Measurements from ENCODE around the gene SEPHS2. TPM values are rescaled to one million over a fixed set of nuclear protein-coding genes. Genes with fewer than 3 reads are reported as not detected.
A peak's percentile ranks its signal among the peaks of the same experiment; 100 is the strongest.

SEPHS2 gene
- total and polyA plus RNA-seq, 8 donors, result 30.7 to 167 (median 43.6) TPM

DNA sequence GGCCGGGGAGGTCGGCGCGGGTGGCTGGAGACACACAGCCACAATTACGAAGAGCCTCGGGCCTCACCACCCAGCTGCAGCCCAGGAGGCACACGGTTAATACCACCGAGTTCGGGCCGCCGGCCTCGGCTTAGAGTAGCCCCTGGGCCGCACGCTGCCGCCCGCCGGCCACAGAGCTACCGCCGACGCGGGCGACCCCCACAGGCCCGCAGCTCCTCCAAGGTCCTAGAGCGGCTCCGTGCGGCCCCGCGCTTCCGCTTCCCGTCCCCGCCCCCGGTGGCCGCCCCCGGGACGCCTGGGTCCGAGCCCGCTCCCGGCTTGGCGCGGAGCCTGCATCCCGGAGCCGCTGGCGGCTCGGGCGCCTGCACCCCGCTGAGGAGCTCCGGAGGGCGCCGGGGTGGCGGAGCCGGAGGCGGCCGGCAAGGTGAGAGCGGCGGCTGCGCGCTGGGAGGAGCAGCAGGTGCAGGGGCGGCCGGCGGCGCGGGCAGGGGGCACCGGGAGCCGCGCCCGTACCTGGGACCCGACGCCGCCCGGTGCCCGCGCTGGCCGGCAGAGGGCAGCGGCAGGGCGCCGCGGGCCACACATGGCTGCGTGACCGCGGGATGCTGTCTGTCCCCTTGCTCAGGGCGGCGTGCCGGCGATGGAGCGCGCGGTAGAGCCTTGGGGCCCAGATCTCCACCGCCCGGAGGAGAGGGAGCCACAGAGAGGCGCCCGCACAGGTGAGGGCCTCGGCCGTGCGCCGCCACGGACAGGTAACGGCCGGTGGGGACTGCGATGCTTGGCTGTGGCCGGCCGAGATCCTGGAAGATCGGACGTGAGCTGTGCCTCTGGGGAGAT, 50.3 kb downstream of the SEPHS2 start, which contains the start of gene ZNF48:
Gene ZNF48, plus strand, starts transcription at position 266 of the 837 bp plus-strand sequence. Its CDS starts 375 bp downstream, at position 641.
- intact Hi-C loops (cut with DNase I; ENCODE audit: low total_unique reads), result no loop called here
- Histone ChIP-seq H3K4me1 (peaks cover 19 to 58% (median 31%) of the 10 kb centered on the region in 4 donors), H3K27me3 (no peaks in the 10 kb centered on the region), H3K36me3 (peaks cover 11 to 21% (median 18%) of the 10 kb centered on the region in 4 donors), H3K4me3 (peak within 1 kb of the TSS; percentile 81 to 96 (median 89)), H3K27ac (peak within 1 kb of the TSS; percentile 71 to 89 (median 83)), H3K9me3 (no peaks in the 10 kb centered on the region)
- DNase-seq, result peak; percentile 88 to 98
- WGBS, 5 donors, result 0 to 1% (median 0%) methylated on average over 30 to 103 of the region's 103 CpGs
- TF ChIP-seq POLR2AphosphoS5 (IDR thresholded peaks at IDR 0.05) (peak; percentile 32 to 85 (median 37)), POLR2A (IDR thresholded peaks at IDR 0.05) (no peak), EP300 (IDR thresholded peaks at IDR 0.05) (no peak)
- TF ChIP-seq, protein P1, sequence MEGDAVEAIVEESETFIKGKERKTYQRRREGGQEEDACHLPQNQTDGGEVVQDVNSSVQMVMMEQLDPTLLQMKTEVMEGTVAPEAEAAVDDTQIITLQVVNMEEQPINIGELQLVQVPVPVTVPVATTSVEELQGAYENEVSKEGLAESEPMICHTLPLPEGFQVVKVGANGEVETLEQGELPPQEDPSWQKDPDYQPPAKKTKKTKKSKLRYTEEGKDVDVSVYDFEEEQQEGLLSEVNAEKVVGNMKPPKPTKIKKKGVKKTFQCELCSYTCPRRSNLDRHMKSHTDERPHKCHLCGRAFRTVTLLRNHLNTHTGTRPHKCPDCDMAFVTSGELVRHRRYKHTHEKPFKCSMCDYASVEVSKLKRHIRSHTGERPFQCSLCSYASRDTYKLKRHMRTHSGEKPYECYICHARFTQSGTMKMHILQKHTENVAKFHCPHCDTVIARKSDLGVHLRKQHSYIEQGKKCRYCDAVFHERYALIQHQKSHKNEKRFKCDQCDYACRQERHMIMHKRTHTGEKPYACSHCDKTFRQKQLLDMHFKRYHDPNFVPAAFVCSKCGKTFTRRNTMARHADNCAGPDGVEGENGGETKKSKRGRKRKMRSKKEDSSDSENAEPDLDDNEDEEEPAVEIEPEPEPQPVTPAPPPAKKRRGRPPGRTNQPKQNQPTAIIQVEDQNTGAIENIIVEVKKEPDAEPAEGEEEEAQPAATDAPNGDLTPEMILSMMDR (IDR thresholded peaks at IDR 0.05), result peak in 2 of 7 experiments; percentile 16 to 55

DNA sequence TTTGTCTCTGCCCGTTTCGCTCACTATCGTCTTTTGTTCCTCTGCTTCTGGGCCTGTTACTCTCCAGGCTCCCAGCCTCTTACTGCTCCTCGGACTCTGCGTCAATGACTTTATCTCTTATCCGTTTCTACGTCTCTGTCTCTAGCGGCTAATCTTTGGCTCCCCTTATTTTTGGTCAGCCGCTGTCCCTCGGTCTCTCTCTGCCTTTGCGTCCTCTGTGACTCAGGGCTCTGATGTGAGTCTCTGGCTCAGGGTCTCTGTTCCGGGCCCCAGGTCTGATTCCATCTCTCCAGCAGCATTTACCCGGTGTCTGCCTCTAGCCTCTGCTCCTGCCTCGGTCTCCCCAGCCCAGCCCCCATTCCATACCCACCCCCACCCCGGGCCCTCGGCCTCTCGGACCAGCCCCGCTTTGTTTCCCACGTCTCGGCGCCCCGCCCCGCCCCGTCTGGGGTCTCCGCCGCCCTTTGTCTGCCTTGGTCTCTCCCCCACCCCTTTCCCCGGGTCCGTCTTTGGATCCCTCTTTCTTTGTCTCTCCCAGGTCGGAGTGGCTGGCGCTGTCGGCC, 51.0 kb downstream of the SEPHS2 start:
- WGBS, 5 donors, result 4 to 8% (median 6%) methylated on average over 29 to 31 of the region's 31 CpGs
- Histone ChIP-seq H3K27me3 (no peaks in the 10 kb centered on the region), H3K4me1 (peaks cover 14 to 51% (median 28%) of the 10 kb centered on the region in 4 donors), H3K4me3 (peak overlapping the region; percentile 81 to 96 (median 89)), H3K9me3 (no peaks in the 10 kb centered on the region), H3K36me3 (peaks cover 11 to 21% (median 18%) of the 10 kb centered on the region in 4 donors), H3K27ac (peak overlapping the region; percentile 71 to 89 (median 83))
- intact Hi-C loops (cut with DNase I; ENCODE audit: low total_unique reads), result no loop called here
- peak in 1 of 2 donors; percentile 48 for DNase-seq
- TF ChIP-seq POLR2A (IDR thresholded peaks at IDR 0.05) (no peak), POLR2AphosphoS5 (IDR thresholded peaks at IDR 0.05) (no peak), EP300 (IDR thresholded peaks at IDR 0.05) (no peak)
- TF ChIP-seq, protein P1 (IDR thresholded peaks at IDR 0.05), result no peak

Small RNAs within 50 kb of the gene (small RNA-seq; reads per million reads assigned to genes)
- gene RF00019, result 0 reads per million in 4 donors
- gene RF00406, result 0 to 0.31 (median 0) reads per million in 4 donors
- gene RNU7-61P, result 0 reads per million in 4 donors

Other genes with a start within 250 kb of the SEPHS2 start
- 100 to 1,000 TPM in 1 of 5 donors, 10 to 100 TPM in 3, 1 to 10 TPM in 1; 4.2 to 118 (median 63.6) TPM for gene SULT1A3, start 246.6 kb downstream of the SEPHS2 start, total RNA-seq
- 10 to 100 TPM; 23.8 to 53.2 (median 42.2) TPM for gene SULT1A3, start 246.6 kb downstream of the SEPHS2 start, polyA plus RNA-seq
- gene NPIPB13, start 197.4 kb downstream of the SEPHS2 start, total RNA-seq, result 1 to 10 TPM in 4 of 5 donors, not detected in 1; 1.6 to 6.4 (median 3.0) TPM
- gene NPIPB13, start 197.4 kb downstream of the SEPHS2 start, polyA plus RNA-seq, result 1 to 10 TPM; 1.7 to 5.5 (median 2.6) TPM
- gene CD2BP2, start 90.6 kb downstream of the SEPHS2 start, total RNA-seq, result 10 to 100 TPM in 4 of 5 donors, 1 to 10 TPM in 1; 8.8 to 30.8 (median 18.3) TPM
- 10 to 100 TPM; 37.1 to 45.2 (median 41.4) TPM for gene CD2BP2, start 90.6 kb downstream of the SEPHS2 start, polyA plus RNA-seq
- gene TBC1D10B, start 75.4 kb downstream of the SEPHS2 start, total RNA-seq, result 10 to 100 TPM; 25.1 to 89.2 (median 33.2) TPM
- gene TBC1D10B, start 75.4 kb downstream of the SEPHS2 start, polyA plus RNA-seq, result 10 to 100 TPM; 20.5 to 25.0 (median 22.0) TPM
- gene MYL11, start 71.1 kb downstream of the SEPHS2 start, total RNA-seq, result not detected
- gene MYL11, start 71.1 kb downstream of the SEPHS2 start, polyA plus RNA-seq, result 1 to 10 TPM in 2 of 3 donors, not detected in 1; 1.6 to 4.7 TPM
- 1 to 10 TPM in 3 of 5 donors, under 1 TPM in 1, not detected in 1; 0.72 to 6.2 (median 3.9) TPM for gene SEPTIN1, start 63.3 kb downstream of the SEPHS2 start, total RNA-seq
- gene SEPTIN1, start 63.3 kb downstream of the SEPHS2 start, polyA plus RNA-seq, result 10 to 100 TPM in 1 of 3 donors, 1 to 10 TPM in 2; 5.2 to 10.5 (median 7.0) TPM
- gene ZNF48, start 50.5 kb downstream of the SEPHS2 start, total RNA-seq, result 10 to 100 TPM in 1 of 5 donors, 1 to 10 TPM in 4; 4.0 to 33.6 (median 5.4) TPM
- gene ZNF48, start 50.5 kb downstream of the SEPHS2 start, polyA plus RNA-seq, result 1 to 10 TPM; 3.9 to 5.5 (median 4.6) TPM
- 10 to 100 TPM in 2 of 5 donors, 1 to 10 TPM in 3; 1.2 to 28.7 (median 6.7) TPM for gene ZNF771, start 38.3 kb downstream of the SEPHS2 start, total RNA-seq
- gene ZNF771, start 38.3 kb downstream of the SEPHS2 start, polyA plus RNA-seq, result 10 to 100 TPM in 1 of 3 donors, 1 to 10 TPM in 2; 3.4 to 11.0 (median 6.5) TPM
- 10 to 100 TPM in 4 of 5 donors, not detected in 1; 15.5 to 47.8 (median 27.1) TPM for gene DCTPP1, start 15.8 kb downstream of the SEPHS2 start, total RNA-seq
- gene DCTPP1, start 15.8 kb downstream of the SEPHS2 start, polyA plus RNA-seq, result 10 to 100 TPM; 28.0 to 50.2 (median 50.1) TPM
- gene ITGAL, start 26.9 kb upstream of the SEPHS2 start, total RNA-seq, result 100 to 1,000 TPM in 1 of 5 donors, 10 to 100 TPM in 2, 1 to 10 TPM in 2; 5.8 to 256 (median 11.3) TPM
- 1 to 10 TPM; 1.2 to 4.3 (median 1.2) TPM for gene ITGAL, start 26.9 kb upstream of the SEPHS2 start, polyA plus RNA-seq
- 10 to 100 TPM; 11.9 to 75.0 (median 30.0) TPM for gene ZNF768, start 80.7 kb upstream of the SEPHS2 start, total RNA-seq
- gene ZNF768, start 80.7 kb upstream of the SEPHS2 start, polyA plus RNA-seq, result 10 to 100 TPM; 27.0 to 33.2 (median 32.7) TPM
- 10 to 100 TPM; 10.3 to 18.7 (median 12.9) TPM for gene ZNF747, start 89.0 kb upstream of the SEPHS2 start, total RNA-seq
- 1 to 10 TPM; 6.2 to 7.8 (median 7.3) TPM for gene ZNF747, start 89.0 kb upstream of the SEPHS2 start, polyA plus RNA-seq
- 100 to 1,000 TPM in 1 of 5 donors, 10 to 100 TPM in 3, 1 to 10 TPM in 1; 3.5 to 107 (median 13.4) TPM for gene ZNF764, start 112.5 kb upstream of the SEPHS2 start, total RNA-seq
- 1 to 10 TPM; 3.9 to 7.8 (median 6.8) TPM for gene ZNF764, start 112.5 kb upstream of the SEPHS2 start, polyA plus RNA-seq
- 100 to 1,000 TPM in 1 of 5 donors, 10 to 100 TPM in 3, 1 to 10 TPM in 1; 9.4 to 123 (median 18.3) TPM for gene ZNF688, start 125.8 kb upstream of the SEPHS2 start, total RNA-seq
- 10 to 100 TPM; 25.2 to 26.1 (median 25.3) TPM for gene ZNF688, start 125.8 kb upstream of the SEPHS2 start, polyA plus RNA-seq
- gene ZNF785, start 139.8 kb upstream of the SEPHS2 start, total RNA-seq, result 10 to 100 TPM in 3 of 5 donors, 1 to 10 TPM in 2; 7.8 to 49.0 (median 10.3) TPM
- gene ZNF785, start 139.8 kb upstream of the SEPHS2 start, polyA plus RNA-seq, result 1 to 10 TPM; 3.8 to 5.4 (median 4.6) TPM
- 10 to 100 TPM in 2 of 5 donors, 1 to 10 TPM in 2, under 1 TPM in 1; 0.58 to 86.4 (median 7.1) TPM for gene ZNF689, start 164.5 kb upstream of the SEPHS2 start, total RNA-seq
- 1 to 10 TPM; 2.0 to 4.4 (median 3.1) TPM for gene ZNF689, start 164.5 kb upstream of the SEPHS2 start, polyA plus RNA-seq
- gene PRR14, start 205.1 kb upstream of the SEPHS2 start, total RNA-seq, result 100 to 1,000 TPM in 2 of 5 donors, 10 to 100 TPM in 2, 1 to 10 TPM in 1; 9.0 to 123 (median 93.9) TPM
- 10 to 100 TPM; 69.8 to 79.7 (median 79.6) TPM for gene PRR14, start 205.1 kb upstream of the SEPHS2 start, polyA plus RNA-seq
- gene FBRS, start 212.6 kb upstream of the SEPHS2 start, total RNA-seq, result 100 to 1,000 TPM in 1 of 5 donors, 10 to 100 TPM in 4; 20.4 to 185 (median 28.6) TPM
- gene FBRS, start 212.6 kb upstream of the SEPHS2 start, polyA plus RNA-seq, result 10 to 100 TPM; 19.7 to 35.9 (median 24.0) TPM

All from stomach (tissue), 9 donors.